ENCODE measurements around the gene MAZ. TPM values are rescaled to one million over a fixed set of nuclear protein-coding genes. Genes with fewer than 3 reads are reported as not detected.
A peak's percentile ranks its signal among the peaks of the same experiment; 100 is the strongest.

The MAZ gene
- total and polyA plus RNA-seq, 2 of the 13 experiments (the other 11 are each of a cell fraction or from before 2014, with no cell fraction given), result 203 to 277 TPM

DNA sequence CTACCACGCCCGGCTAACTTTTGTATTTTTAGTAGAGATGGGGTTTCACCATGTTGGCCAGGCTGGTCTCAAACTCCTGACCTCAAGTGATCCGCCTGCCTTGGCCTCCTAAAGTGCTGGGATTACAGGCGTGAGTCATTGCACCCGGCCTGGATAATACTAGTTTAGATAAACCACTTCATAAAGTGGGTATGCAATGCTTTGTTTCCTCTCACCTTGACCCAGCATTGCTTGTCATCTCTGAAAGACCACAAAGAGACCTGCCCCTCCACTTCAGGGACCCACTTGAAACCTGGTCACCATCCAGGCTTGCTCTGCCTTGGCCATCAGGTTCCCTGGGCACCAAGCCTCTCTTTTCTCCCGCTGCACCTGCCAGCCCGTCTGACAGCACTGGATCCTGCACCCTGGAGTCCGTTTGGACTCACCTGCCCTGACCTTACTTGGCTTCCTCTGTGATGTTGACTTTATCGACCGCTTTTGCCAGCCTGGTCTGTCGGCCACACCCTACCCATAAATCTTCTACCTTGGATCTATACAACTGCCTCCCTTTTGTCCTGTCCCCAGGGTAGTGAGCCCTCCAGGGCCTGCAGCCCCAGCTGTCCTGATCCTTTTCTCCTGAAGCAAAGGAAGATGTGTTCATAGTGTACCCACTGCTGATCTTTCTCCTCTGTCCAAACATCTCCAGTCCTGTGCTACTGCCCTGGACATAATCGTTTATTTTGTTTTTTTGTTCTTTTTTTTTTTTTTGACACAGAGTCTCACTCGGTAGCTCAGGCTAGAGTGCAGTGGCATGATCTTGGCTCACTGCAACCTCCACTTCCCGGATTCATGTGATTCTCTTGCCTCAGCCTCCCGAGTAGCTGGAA lies 40.9 kb upstream of the MAZ start (continued):
- TF ChIP-seq, protein P1, sequence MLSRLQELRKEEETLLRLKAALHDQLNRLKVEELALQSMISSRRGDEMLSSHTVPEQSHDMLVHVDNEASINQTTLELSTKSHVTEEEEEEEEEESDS (CRISPR knock-in tag; IDR thresholded peaks at IDR 0.05; ENCODE audit: borderline replicate concordance), result no peak
- TF ChIP-seq PITX1 (CRISPR knock-in tag; IDR thresholded peaks at IDR 0.05) (peak; percentile 98), ZBTB43 (CRISPR knock-in tag; conservative IDR thresholded peaks at IDR 0.05) (peak; percentile 80; the same call in 1 of the 2 replicates), ATF2 (CRISPR knock-in tag; IDR thresholded peaks at IDR 0.05) (peak; percentile 80; the same call in 1 of the 2 replicates), ZNF460 (CRISPR knock-in tag; IDR thresholded peaks at IDR 0.05; ENCODE audit: borderline replicate concordance) (peak; percentile 80; the same call in 1 of the 2 replicates), ARHGAP35 (CRISPR knock-in tag; IDR thresholded peaks at IDR 0.05; ENCODE audit: borderline replicate concordance) (peak; percentile 71; the same call in 1 of the 2 replicates), NCOA5 (CRISPR knock-in tag; IDR thresholded peaks at IDR 0.05) (no peak), KDM5B (CRISPR knock-in tag; IDR thresholded peaks at IDR 0.05; ENCODE audit: borderline replicate concordance) (peak; percentile 95), MATR3 (CRISPR knock-in tag; IDR thresholded peaks at IDR 0.05) (no peak), ZNF605 (CRISPR knock-in tag; IDR thresholded peaks at IDR 0.05) (peak; percentile 82), MBD4 (IDR thresholded peaks at IDR 0.05; ENCODE audit: borderline replicate concordance, low read length) (no peak), RARA (CRISPR knock-in tag; IDR thresholded peaks at IDR 0.05) (peak; percentile 97), SOX5 (CRISPR knock-in tag; IDR thresholded peaks at IDR 0.05; ENCODE audit: borderline replicate concordance) (peak; percentile 93), ZC3H4 (CRISPR knock-in tag; IDR thresholded peaks at IDR 0.05; ENCODE audit: borderline replicate concordance) (no peak), ZNF557 (CRISPR knock-in tag; IDR thresholded peaks at IDR 0.05) (peak; percentile 79; the same call in 1 of the 2 replicates), SRSF4 (IDR thresholded peaks at IDR 0.05; ENCODE audit: low read depth, low read length, poor library complexity, severe bottlenecking) (no peak), FOXJ3 (CRISPR knock-in tag; IDR thresholded peaks at IDR 0.05; ENCODE audit: borderline replicate concordance) (peak; percentile 95), ZZZ3 (CRISPR knock-in tag; IDR thresholded peaks at IDR 0.05; ENCODE audit: borderline replicate concordance) (no peak), HMG20B (CRISPR knock-in tag; conservative IDR thresholded peaks at IDR 0.05) (no peak; the same call in 1 of the 2 replicates)
- TF ChIP-seq, protein P2, sequence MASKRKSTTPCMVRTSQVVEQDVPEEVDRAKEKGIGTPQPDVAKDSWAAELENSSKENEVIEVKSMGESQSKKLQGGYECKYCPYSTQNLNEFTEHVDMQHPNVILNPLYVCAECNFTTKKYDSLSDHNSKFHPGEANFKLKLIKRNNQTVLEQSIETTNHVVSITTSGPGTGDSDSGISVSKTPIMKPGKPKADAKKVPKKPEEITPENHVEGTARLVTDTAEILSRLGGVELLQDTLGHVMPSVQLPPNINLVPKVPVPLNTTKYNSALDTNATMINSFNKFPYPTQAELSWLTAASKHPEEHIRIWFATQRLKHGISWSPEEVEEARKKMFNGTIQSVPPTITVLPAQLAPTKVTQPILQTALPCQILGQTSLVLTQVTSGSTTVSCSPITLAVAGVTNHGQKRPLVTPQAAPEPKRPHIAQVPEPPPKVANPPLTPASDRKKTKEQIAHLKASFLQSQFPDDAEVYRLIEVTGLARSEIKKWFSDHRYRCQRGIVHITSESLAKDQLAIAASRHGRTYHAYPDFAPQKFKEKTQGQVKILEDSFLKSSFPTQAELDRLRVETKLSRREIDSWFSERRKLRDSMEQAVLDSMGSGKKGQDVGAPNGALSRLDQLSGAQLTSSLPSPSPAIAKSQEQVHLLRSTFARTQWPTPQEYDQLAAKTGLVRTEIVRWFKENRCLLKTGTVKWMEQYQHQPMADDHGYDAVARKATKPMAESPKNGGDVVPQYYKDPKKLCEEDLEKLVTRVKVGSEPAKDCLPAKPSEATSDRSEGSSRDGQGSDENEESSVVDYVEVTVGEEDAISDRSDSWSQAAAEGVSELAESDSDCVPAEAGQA (IDR thresholded peaks at IDR 0.05; ENCODE audit: low read depth), result peak; percentile 36; the same call in 1 of the 2 replicates
- TF ChIP-seq, protein P2 (CRISPR knock-in tag; IDR thresholded peaks at IDR 0.05; ENCODE audit: borderline replicate concordance), result peak; percentile 97; the same call in 1 of the 2 replicates

All from HepG2 (cell line).